Measurements from ENCODE around the gene AP2A2. TPM values are rescaled to one million over a fixed set of nuclear protein-coding genes. Genes with fewer than 3 reads are reported as not detected.

AP2A2 gene
- total and polyA plus RNA-seq, 2 donors (not counting 1 experiment from before 2014, with no cell fraction given), result 53.1 to 57.0 TPM

DNA sequence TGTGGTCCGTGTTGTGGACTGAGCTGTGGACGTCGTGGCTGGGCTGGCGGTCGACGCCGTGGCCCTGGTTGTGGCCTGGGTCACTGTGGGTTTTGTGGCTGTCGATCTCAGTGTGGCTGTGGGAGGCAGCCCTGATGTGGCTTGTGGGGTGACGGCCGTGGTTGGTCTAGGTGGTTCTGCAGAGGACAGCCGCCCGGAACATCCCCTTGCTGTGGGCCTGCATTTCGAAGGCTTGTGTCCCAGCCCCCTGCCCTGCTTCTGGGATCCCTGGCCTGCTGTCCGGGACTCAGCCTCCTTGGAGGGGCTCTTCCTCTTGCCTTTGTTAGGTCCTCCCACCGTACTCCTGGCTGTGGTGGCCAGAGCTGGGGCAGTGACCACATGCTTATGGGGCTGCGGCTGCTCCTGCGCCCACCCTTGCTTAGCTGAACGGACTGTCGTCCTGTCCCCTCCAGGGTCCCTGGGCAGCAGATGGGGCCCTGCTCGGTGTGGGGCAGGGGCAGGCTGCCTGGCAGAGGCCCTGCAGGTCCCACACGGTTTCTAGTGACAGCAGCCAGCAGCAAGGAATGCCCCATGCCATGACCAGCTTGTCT is 93.7 kb downstream of the AP2A2 start:
- no peak for DNase-seq
- Mint-ChIP-seq H3K27me3 (no peaks in the 10 kb centered on the region), H3K4me3 (no peak overlapping the region), H3K4me1 (no peaks in the 10 kb centered on the region), H3K27ac (no peak overlapping the region), H3K9me3 (ENCODE audit: insufficient read depth) (peaks cover 4% of the 10 kb centered on the region)
- TF ChIP-seq, protein P1, sequence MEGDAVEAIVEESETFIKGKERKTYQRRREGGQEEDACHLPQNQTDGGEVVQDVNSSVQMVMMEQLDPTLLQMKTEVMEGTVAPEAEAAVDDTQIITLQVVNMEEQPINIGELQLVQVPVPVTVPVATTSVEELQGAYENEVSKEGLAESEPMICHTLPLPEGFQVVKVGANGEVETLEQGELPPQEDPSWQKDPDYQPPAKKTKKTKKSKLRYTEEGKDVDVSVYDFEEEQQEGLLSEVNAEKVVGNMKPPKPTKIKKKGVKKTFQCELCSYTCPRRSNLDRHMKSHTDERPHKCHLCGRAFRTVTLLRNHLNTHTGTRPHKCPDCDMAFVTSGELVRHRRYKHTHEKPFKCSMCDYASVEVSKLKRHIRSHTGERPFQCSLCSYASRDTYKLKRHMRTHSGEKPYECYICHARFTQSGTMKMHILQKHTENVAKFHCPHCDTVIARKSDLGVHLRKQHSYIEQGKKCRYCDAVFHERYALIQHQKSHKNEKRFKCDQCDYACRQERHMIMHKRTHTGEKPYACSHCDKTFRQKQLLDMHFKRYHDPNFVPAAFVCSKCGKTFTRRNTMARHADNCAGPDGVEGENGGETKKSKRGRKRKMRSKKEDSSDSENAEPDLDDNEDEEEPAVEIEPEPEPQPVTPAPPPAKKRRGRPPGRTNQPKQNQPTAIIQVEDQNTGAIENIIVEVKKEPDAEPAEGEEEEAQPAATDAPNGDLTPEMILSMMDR (IDR thresholded peaks at IDR 0.05), result no peak
- TF ChIP-seq EZH2 (IDR thresholded peaks at IDR 0.05; ENCODE audit: borderline replicate concordance, insufficient read depth, low read depth, low read length, poor library complexity, severe bottlenecking), result no peak
- Histone ChIP-seq H2AFZ (ENCODE audit: insufficient read depth, low read depth, low read length, poor library complexity, severe bottlenecking) (no peak overlapping the region), H3K9ac (ENCODE audit: low read length) (no peak overlapping the region), H4K20me1 (ENCODE audit: control insufficient read depth, insufficient read depth, low read length, poor library complexity, severe bottlenecking) (no peaks in the 10 kb centered on the region), H3K4me3 (ENCODE audit: control extremely low read depth in 1 of 5, extremely low read depth in 1 of 5, insufficient read depth in 1 of 5, low read depth in 2 of 5, low read length in 4 of 5) (no peak overlapping the region), H3K4me1 (ENCODE audit: control insufficient read depth in 2 of 2, insufficient read depth in 2 of 2, low read length in 2 of 2) (no peaks in the 10 kb centered on the region), H3K9me3 (ENCODE audit: control extremely low read depth in 1 of 3, control insufficient read depth in 2 of 3, insufficient read depth in 1 of 3, low read length in 2 of 3) (peaks cover 0 to 2% (median 0%) of the 10 kb centered on the region in 3 donors), H3K27ac (ENCODE audit: low read length in 2 of 2) (no peak overlapping the region), H3K4me2 (replicated peaks; ENCODE audit: low read depth, low read length, poor library complexity, severe bottlenecking) (no peak overlapping the region), H3K27me3 (replicated peaks in 1 of 4; ENCODE audit: control extremely low read depth in 1 of 4, control insufficient read depth in 3 of 4, insufficient read depth in 4 of 4, low read length in 3 of 4) (no peaks in the 10 kb centered on the region), H3K36me3 (replicated peaks in 1 of 2; ENCODE audit: control extremely low read depth in 1 of 2, control insufficient read depth in 1 of 2, extremely low read depth in 1 of 2, insufficient read depth in 2 of 2, low read length in 1 of 2) (no peaks in the 10 kb centered on the region), H3K79me2 (ENCODE audit: control insufficient read depth, insufficient read depth, low read length) (peaks cover 16% of the 10 kb centered on the region)
- ChIA-PET CTCF (no interaction called here), POLR2A (no interaction called here)
- ATAC-seq (ENCODE audit: low read depth), result no peak
- 80% methylated on average over 21 of the region's 21 CpGs for WGBS (ENCODE audit: insufficient coverage)
- intact Hi-C loops (cut with micrococcal nuclease), result no loop called here

DNA sequence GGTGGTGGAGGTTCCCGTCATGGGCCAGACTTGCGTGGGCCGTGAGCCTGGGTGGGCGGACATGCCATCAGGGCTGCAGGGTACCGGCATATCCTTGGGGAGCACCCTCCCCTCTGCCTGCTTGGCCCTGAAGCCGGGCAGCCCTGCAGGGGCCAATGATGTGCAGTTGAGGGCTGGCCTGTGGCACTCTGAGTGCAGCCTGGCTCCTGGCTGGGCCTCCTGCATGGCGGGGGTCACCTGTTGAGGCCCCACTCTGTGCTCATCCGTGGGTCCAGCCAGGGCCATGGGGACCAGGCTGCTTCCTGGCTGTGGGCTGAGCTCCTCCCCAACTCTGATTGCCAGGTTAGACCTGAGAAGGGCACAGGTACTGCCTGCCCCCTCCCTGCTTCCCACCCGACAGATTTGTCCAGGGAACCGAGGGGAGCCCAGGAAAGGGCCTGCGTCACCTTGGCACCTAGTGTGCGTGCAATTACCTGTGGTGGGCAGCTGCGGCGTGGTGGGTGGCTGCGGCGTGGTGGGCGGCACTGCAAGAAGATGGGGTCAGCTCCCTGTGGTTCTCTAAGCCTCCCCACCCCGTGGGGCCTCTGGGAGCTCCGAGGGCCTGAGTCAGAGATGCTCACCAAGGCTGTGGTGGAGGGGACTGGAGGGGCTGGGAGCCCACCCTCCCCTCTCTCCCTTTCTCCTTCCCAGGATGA is 94.7 kb downstream of the AP2A2 start:
- peaks cover 16% of the 10 kb centered on the region for H3K79me2 ChIP-seq (ENCODE audit: control insufficient read depth, insufficient read depth, low read length)
- Mint-ChIP-seq H3K4me3 (no peak overlapping the region), H3K9me3 (ENCODE audit: insufficient read depth) (peaks cover 4% of the 10 kb centered on the region), H3K27me3 (no peaks in the 10 kb centered on the region), H3K4me1 (no peaks in the 10 kb centered on the region), H3K27ac (no peak overlapping the region)
- ChIA-PET CTCF (no interaction called here), POLR2A (no interaction called here)
- H3K27ac ChIP-seq (ENCODE audit: low read length in 2 of 2), result no peak overlapping the region
- no peaks in the 10 kb centered on the region for H3K27me3 ChIP-seq (replicated peaks in 1 of 4; ENCODE audit: control extremely low read depth in 1 of 4, control insufficient read depth in 3 of 4, insufficient read depth in 4 of 4, low read length in 3 of 4)
- TF ChIP-seq, protein P1 (IDR thresholded peaks at IDR 0.05), result no peak
- no peak for TF ChIP-seq EZH2 (IDR thresholded peaks at IDR 0.05; ENCODE audit: borderline replicate concordance, insufficient read depth, low read depth, low read length, poor library complexity, severe bottlenecking)
- no peak overlapping the region for H3K9ac ChIP-seq (ENCODE audit: low read length)
- H2AFZ ChIP-seq (ENCODE audit: insufficient read depth, low read depth, low read length, poor library complexity, severe bottlenecking), result no peak overlapping the region
- WGBS (ENCODE audit: insufficient coverage), result 95% methylated on average over 17 of the region's 19 CpGs
- H3K4me2 ChIP-seq (replicated peaks; ENCODE audit: low read depth, low read length, poor library complexity, severe bottlenecking), result no peak overlapping the region
- no peak for ATAC-seq (ENCODE audit: low read depth)
- no peak overlapping the region for H3K4me3 ChIP-seq (ENCODE audit: control extremely low read depth in 1 of 5, extremely low read depth in 1 of 5, insufficient read depth in 1 of 5, low read depth in 2 of 5, low read length in 4 of 5)
- peaks cover 0 to 2% (median 0%) of the 10 kb centered on the region in 3 donors for H3K9me3 ChIP-seq (ENCODE audit: control extremely low read depth in 1 of 3, control insufficient read depth in 2 of 3, insufficient read depth in 1 of 3, low read length in 2 of 3)
- no peak for DNase-seq
- H3K4me1 ChIP-seq (ENCODE audit: control insufficient read depth in 2 of 2, insufficient read depth in 2 of 2, low read length in 2 of 2), result no peaks in the 10 kb centered on the region
- H4K20me1 ChIP-seq (ENCODE audit: control insufficient read depth, insufficient read depth, low read length, poor library complexity, severe bottlenecking), result no peaks in the 10 kb centered on the region
- intact Hi-C loops (cut with micrococcal nuclease), result no loop called here
- H3K36me3 ChIP-seq (replicated peaks in 1 of 2; ENCODE audit: control extremely low read depth in 1 of 2, control insufficient read depth in 1 of 2, extremely low read depth in 1 of 2, insufficient read depth in 2 of 2, low read length in 1 of 2), result no peaks in the 10 kb centered on the region

All from B cell (primary cell).